Activated naive CD4-positive, alpha-beta T cell treated with anti-CD3 and anti-CD28 coated beads, Interleukin-2, amount 50 U/mL, for 16 hours (primary cell): ENCODE measurements around the gene CCNB1IP1.
A peak's percentile ranks its signal among the peaks of the same experiment; 100 is the strongest.
"Not testable (repeated sequence)": the region's sequence is repeated elsewhere in the genome, so short reads cannot be mapped to it uniquely, and the experiment has no call there.

Source experiments
- DNase-seq: peaks from one replicate; pipeline ENCODE4 v3.0.0-alpha.2; 2020

CCNB1IP1 gene

GRCh38 chr14:20332788-20333493 lies at the start of gene CCNB1IP1:
TSS of gene CCNB1IP1 (minus strand) at chr14:20333279. CDS start at chr14:20316523, 16,756 bp downstream.
- peak; percentile 24 for DNase-seq

- no peak for DNase-seq
Observed at GRCh38 chr14:20382526-20382925, 49.4 kb upstream of the CCNB1IP1 start.

- no peak for DNase-seq
Observed at GRCh38 chr14:20381341-20381740, 48.3 kb upstream of the CCNB1IP1 start.

- no peak for DNase-seq
Observed at GRCh38 chr14:20380681-20381080, 47.6 kb upstream of the CCNB1IP1 start.

- DNase-seq, result no peak
Observed at GRCh38 chr14:20379743-20380142, 46.7 kb upstream of the CCNB1IP1 start.

GRCh38 chr14:20377171-20377570 lies 44.1 kb upstream of the CCNB1IP1 start:
- no peak for DNase-seq

GRCh38 chr14:20376071-20376588 lies 43.1 kb upstream of the CCNB1IP1 start:
- DNase-seq, result no peak

GRCh38 chr14:20375471-20375870 lies 42.4 kb upstream of the CCNB1IP1 start:
- no peak for DNase-seq

- DNase-seq, result no peak
Observed at GRCh38 chr14:20372796-20373195, 39.7 kb upstream of the CCNB1IP1 start.

- no peak for DNase-seq
Observed at GRCh38 chr14:20365928-20366327, 32.8 kb upstream of the CCNB1IP1 start.

GRCh38 chr14:20358474-20358873 lies 25.4 kb upstream of the CCNB1IP1 start:
- DNase-seq, result not testable (repeated sequence)

- DNase-seq, result no peak
Observed at GRCh38 chr14:20356422-20356821, 23.3 kb upstream of the CCNB1IP1 start.

GRCh38 chr14:20350860-20351259 lies 17.8 kb upstream of the CCNB1IP1 start:
- no peak for DNase-seq

GRCh38 chr14:20350282-20350681 lies 17.2 kb upstream of the CCNB1IP1 start:
- no peak for DNase-seq

GRCh38 chr14:20347747-20348146 lies 14.7 kb upstream of the CCNB1IP1 start:
- DNase-seq, result no peak

GRCh38 chr14:20346713-20347112 lies 13.6 kb upstream of the CCNB1IP1 start:
- no peak for DNase-seq

- no peak for DNase-seq
Observed at GRCh38 chr14:20345366-20345765, 12.3 kb upstream of the CCNB1IP1 start.

GRCh38 chr14:20343862-20344220 lies 10.8 kb upstream of the CCNB1IP1 start:
- no peak for DNase-seq

- DNase-seq, result peak; percentile 92
Observed at GRCh38 chr14:20343092-20343861, 10.2 kb upstream of the CCNB1IP1 start, which contains the start of gene PARP2. TSS of gene PARP2 (plus strand) at chr14:20343635. CDS start at chr14:20343642, 7 bp downstream.

GRCh38 chr14:20341646-20342045 lies 8.6 kb upstream of the CCNB1IP1 start:
- DNase-seq, result no peak

GRCh38 chr14:20341032-20341431 lies 8.0 kb upstream of the CCNB1IP1 start:
- not testable (repeated sequence) for DNase-seq

- DNase-seq, result no peak
Observed at GRCh38 chr14:20334017-20334416, 938 bp upstream of the CCNB1IP1 start.

- no peak for DNase-seq
Observed at GRCh38 chr14:20333494-20333841, 389 bp upstream of the CCNB1IP1 start.

- no peak for DNase-seq
Observed at GRCh38 chr14:20332431-20332787, 670 bp downstream of the CCNB1IP1 start.
